Measurements from ENCODE around the gene C1QTNF8.

- TF ChIP-seq CTCF (IDR thresholded peaks at IDR 0.05) = no peak
- no peak for TF ChIP-seq EP300 (IDR thresholded peaks at IDR 0.05; ENCODE audit: low read depth)
Observed at GRCh38 chr16:1089439-1089821, 6.6 kb downstream of the C1QTNF8 start.
